Astrocyte (in vitro differentiated cells and primary cell): ENCODE results near the gene RNF144A. TPM values are rescaled to one million over a fixed set of nuclear protein-coding genes. Genes with fewer than 3 reads are reported as not detected.

ENCODE experiments used
- DNase-seq: peaks from one replicate; pipeline ENCODE4 v3.0.0-alpha.2; 2010; ENCODE audit warnings: low read depth
- FAIRE-seq: peaks from 2 replicates; lab custom pipeline; 2011; peaks lifted over from hg19 to GRCh38; lab: Jason Lieb, UNC
- H2AFZ ChIP-seq: 2 replicates; pipeline ENCODE4 v1.6.0; 2012; ENCODE audit warnings: low read depth, low read length, inconsistent platforms
- H3K27ac ChIP-seq: 2 replicates; pipeline ENCODE4 v1.5.1; 2011; ENCODE audit warnings: low read depth, low read length, inconsistent platforms
- H3K27me3 ChIP-seq: 2 replicates; pipeline ENCODE4 v1.6.0; 2011; ENCODE audit warnings: low read length, inconsistent platforms; ENCODE audit not compliant: insufficient read depth
- H3K36me3 ChIP-seq: 2 replicates; pipeline ENCODE4 v1.5.1; 2011; ENCODE audit warnings: low read length, inconsistent platforms; ENCODE audit not compliant: insufficient read depth
- H3K4me1 ChIP-seq: 2 replicates; pipeline ENCODE4 v1.5.1; 2011; ENCODE audit warnings: low read length, inconsistent platforms; ENCODE audit not compliant: insufficient read depth
- H3K4me2 ChIP-seq: 2 replicates; pipeline ENCODE4 v1.6.0; 2012; ENCODE audit warnings: low read length, inconsistent platforms
- H3K4me3 ChIP-seq: 2 replicates; pipeline ENCODE4 v1.5.1; 2011; ENCODE audit warnings: low read depth, mild to moderate bottlenecking, low read length, inconsistent platforms; ENCODE audit not compliant: insufficient read depth
- H3K79me2 ChIP-seq: 2 replicates; pipeline ENCODE4 v1.6.0; 2012; ENCODE audit warnings: mild to moderate bottlenecking, low read length, inconsistent platforms; ENCODE audit not compliant: insufficient read depth
- H3K9ac ChIP-seq: 2 replicates; pipeline ENCODE4 v1.6.0; 2012; ENCODE audit warnings: mild to moderate bottlenecking, low read length, inconsistent platforms
- H3K9me3 ChIP-seq: 2 replicates; pipeline ENCODE4 v1.5.1; 2012; ENCODE audit warnings: low read depth, mild to moderate bottlenecking, low read length, inconsistent platforms; ENCODE audit not compliant: insufficient read depth
- H4K20me1 ChIP-seq: 2 replicates; pipeline ENCODE4 v1.6.0; 2012; ENCODE audit warnings: low read length, inconsistent platforms; ENCODE audit not compliant: insufficient read depth
- H3K27ac Mint-ChIP-seq: one replicate; pipeline ENCODE4 v1.8.0; 2021; ENCODE audit warnings: mild to moderate bottlenecking, mixed read lengths; ENCODE audit not compliant: unreplicated experiment
- H3K27me3 Mint-ChIP-seq: one replicate; pipeline ENCODE4 v1.8.0; 2021; ENCODE audit warnings: low read depth, mixed read lengths; ENCODE audit not compliant: unreplicated experiment
- H3K36me3 Mint-ChIP-seq: one replicate; pipeline ENCODE4 v1.8.0; 2021; ENCODE audit warnings: low read depth, mixed read lengths; ENCODE audit not compliant: unreplicated experiment
- H3K4me1 Mint-ChIP-seq: one replicate; pipeline ENCODE4 v1.8.0; 2021; ENCODE audit warnings: low read depth, mixed read lengths; ENCODE audit not compliant: unreplicated experiment
- H3K4me3 Mint-ChIP-seq: one replicate; pipeline ENCODE4 v1.8.0; 2021; ENCODE audit warnings: mild to moderate bottlenecking, moderate library complexity, mixed read lengths; ENCODE audit not compliant: unreplicated experiment
- H3K9me3 Mint-ChIP-seq: one replicate; pipeline ENCODE4 v1.8.0; 2021; ENCODE audit warnings: mild to moderate bottlenecking, mixed read lengths; ENCODE audit not compliant: unreplicated experiment
- EZH2 ChIP-seq: IDR thresholded peaks from 2 replicates; pipeline ENCODE4 v1.6.1; 2012; ENCODE audit warnings: mild to moderate bottlenecking, low read length, inconsistent platforms; ENCODE audit not compliant: insufficient read depth
- total RNA-seq: library from RNA; stranded (reverse); gene quantifications from 2 replicates; pipeline ENCODE4 v1.2.1, GENCODE V29; 2021
- TF ChIP-seq, protein P1 (sequence below): IDR thresholded peaks from 2 replicates; pipeline ENCODE4 v1.5.1; 2011; ENCODE audit warnings: low read depth, mild to moderate bottlenecking, inconsistent platforms, low read length, moderate library complexity; ENCODE audit not compliant: insufficient read depth

RNF144A gene
- total RNA-seq, 1 donor from 2014 or later = 4.9 TPM

DNA sequence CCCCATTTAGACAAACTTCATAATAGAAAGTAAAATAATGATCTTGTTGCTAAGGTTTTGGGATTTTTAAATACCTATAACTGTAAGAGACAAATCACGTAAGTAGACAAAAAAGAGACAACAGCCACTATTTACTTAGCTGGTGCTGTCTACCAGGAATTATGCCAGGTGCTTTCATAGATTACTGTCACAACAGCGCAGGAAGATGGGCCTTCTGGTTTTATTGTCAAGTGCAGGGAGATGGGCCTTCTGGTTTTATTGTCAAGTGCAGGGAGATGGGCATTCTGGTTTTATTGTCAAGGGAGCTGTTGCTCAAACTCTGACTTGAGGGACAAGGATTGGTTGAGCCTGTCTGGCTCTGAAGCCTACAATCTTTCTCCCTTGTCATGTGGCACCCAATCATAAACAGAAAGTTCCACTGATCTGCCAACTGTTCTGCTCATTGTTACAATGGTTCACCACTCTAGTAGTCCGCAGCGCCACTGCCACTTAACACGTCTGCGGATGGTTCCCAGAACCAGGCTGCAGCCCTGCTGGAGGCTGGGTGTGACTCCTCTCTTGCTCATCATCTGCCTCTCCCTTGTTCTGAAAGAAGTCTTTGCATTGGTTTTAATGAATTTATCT lies 95.0 kb downstream of the RNF144A start:
- Histone ChIP-seq H4K20me1 (no peaks in the 10 kb centered on the region), H3K27me3 (no peaks in the 10 kb centered on the region), H3K4me2 (peak overlapping the region; percentile 67), H3K9ac (peak overlapping the region; percentile 78), H2AFZ (no peak overlapping the region), H3K27ac (peak overlapping the region; percentile 97), H3K79me2 (no peaks in the 10 kb centered on the region), H3K36me3 (no peaks in the 10 kb centered on the region), H3K4me3 (no peak overlapping the region), H3K9me3 (no peaks in the 10 kb centered on the region), H3K4me1 (peaks cover 70% of the 10 kb centered on the region)
- TF ChIP-seq, protein P1, sequence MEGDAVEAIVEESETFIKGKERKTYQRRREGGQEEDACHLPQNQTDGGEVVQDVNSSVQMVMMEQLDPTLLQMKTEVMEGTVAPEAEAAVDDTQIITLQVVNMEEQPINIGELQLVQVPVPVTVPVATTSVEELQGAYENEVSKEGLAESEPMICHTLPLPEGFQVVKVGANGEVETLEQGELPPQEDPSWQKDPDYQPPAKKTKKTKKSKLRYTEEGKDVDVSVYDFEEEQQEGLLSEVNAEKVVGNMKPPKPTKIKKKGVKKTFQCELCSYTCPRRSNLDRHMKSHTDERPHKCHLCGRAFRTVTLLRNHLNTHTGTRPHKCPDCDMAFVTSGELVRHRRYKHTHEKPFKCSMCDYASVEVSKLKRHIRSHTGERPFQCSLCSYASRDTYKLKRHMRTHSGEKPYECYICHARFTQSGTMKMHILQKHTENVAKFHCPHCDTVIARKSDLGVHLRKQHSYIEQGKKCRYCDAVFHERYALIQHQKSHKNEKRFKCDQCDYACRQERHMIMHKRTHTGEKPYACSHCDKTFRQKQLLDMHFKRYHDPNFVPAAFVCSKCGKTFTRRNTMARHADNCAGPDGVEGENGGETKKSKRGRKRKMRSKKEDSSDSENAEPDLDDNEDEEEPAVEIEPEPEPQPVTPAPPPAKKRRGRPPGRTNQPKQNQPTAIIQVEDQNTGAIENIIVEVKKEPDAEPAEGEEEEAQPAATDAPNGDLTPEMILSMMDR = no peak
- TF ChIP-seq EZH2 = no peak
- Mint-ChIP-seq H3K36me3 (peaks cover 4% of the 10 kb centered on the region), H3K9me3 (peaks cover 2% of the 10 kb centered on the region), H3K27me3 (no peaks in the 10 kb centered on the region), H3K4me3 (no peak overlapping the region), H3K4me1 (peaks cover 47% of the 10 kb centered on the region), H3K27ac (no peak overlapping the region)
- FAIRE-seq (no peak), DNase-seq (peak; percentile 71)

DNA sequence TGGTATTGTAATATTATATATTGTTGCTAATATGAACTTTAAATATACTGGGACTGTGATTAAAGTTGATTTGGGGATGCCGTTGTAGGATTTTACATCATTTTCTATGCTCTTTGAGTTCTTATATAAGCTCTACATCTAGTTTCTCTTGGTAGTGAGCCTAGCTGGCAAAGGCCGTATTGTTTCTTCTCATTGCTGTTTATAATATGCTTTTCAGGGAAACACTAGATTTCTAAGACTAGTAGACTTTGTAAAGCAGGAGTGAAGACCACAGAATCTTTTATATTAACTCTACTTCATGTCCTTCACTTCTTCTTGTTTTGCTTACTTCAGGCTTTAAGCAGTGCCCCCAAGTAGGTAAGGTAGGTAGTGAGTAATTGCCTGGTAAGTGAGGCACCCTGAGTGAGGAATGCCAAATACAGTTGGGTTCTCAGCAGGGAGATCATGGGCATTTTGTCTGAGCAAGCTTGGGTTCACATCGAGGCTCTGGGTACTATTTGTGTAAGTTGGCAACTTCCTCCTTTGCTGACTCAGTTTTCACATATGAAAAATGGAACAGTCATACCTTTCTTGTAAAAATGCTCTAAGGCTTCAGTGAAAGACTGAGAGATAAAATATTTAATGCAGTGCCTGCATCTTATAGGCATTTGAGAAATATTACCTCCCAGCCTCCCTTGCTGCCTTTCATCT lies 96.4 kb downstream of the RNF144A start:
- H3K27ac Mint-ChIP-seq = no peak overlapping the region
- H3K9me3 ChIP-seq = no peaks in the 10 kb centered on the region
- H3K27ac ChIP-seq = peak overlapping the region; percentile 14
- peak overlapping the region; percentile 23 for H3K4me2 ChIP-seq
- no peak for TF ChIP-seq EZH2
- TF ChIP-seq, protein P1 = no peak
- H3K4me3 ChIP-seq = no peak overlapping the region
- no peaks in the 10 kb centered on the region for H3K79me2 ChIP-seq
- H3K36me3 ChIP-seq = no peaks in the 10 kb centered on the region
- no peaks in the 10 kb centered on the region for H3K27me3 ChIP-seq
- no peak overlapping the region for H2AFZ ChIP-seq
- DNase-seq = no peak
- H4K20me1 ChIP-seq = no peaks in the 10 kb centered on the region
- peaks cover 56% of the 10 kb centered on the region for H3K4me1 ChIP-seq
- peaks cover 4% of the 10 kb centered on the region for H3K36me3 Mint-ChIP-seq
- H3K9ac ChIP-seq = peak overlapping the region; percentile 26
- no peaks in the 10 kb centered on the region for H3K9me3 Mint-ChIP-seq
- no peaks in the 10 kb centered on the region for H3K27me3 Mint-ChIP-seq
- peaks cover 41% of the 10 kb centered on the region for H3K4me1 Mint-ChIP-seq
- H3K4me3 Mint-ChIP-seq = no peak overlapping the region
- no peak for FAIRE-seq
